Fibroblast of villous mesenchyme (primary cell): Measurements from ENCODE around the gene IRF6. TPM values are rescaled to one million over a fixed set of nuclear protein-coding genes. Genes with fewer than 3 reads are reported as not detected.
A peak's percentile ranks its signal among the peaks of the same experiment; 100 is the strongest.

ENCODE experiments used
- DNase-seq: peaks from one replicate; pipeline ENCODE4 v3.0.0-alpha.2; 2010; ENCODE audit warnings: low read depth
- H3K4me3 ChIP-seq: 2 replicates; pipeline ENCODE4 v1.5.1; 2011; ENCODE audit warnings: low read depth, mild to moderate bottlenecking, low read length
- total RNA-seq: library from RNA; depleted of rRNA; stranded (reverse); fragments of >200 nt; gene quantifications from 2 replicates; pipeline ENCODE4 v1.2.3, GENCODE V29; 2012
- TF ChIP-seq, protein P1 (sequence below): IDR thresholded peaks from 2 replicates; pipeline ENCODE4 v1.5.1; 2012; ENCODE audit warnings: low read depth, mild to moderate bottlenecking, low read length; ENCODE audit not compliant: insufficient read depth

The IRF6 gene
- total RNA-seq, 1 donor, result under 0.01 TPM

GRCh38 chr1:209825591-209826434 lies 19.9 kb upstream of the IRF6 start:
- TF ChIP-seq, protein P1, sequence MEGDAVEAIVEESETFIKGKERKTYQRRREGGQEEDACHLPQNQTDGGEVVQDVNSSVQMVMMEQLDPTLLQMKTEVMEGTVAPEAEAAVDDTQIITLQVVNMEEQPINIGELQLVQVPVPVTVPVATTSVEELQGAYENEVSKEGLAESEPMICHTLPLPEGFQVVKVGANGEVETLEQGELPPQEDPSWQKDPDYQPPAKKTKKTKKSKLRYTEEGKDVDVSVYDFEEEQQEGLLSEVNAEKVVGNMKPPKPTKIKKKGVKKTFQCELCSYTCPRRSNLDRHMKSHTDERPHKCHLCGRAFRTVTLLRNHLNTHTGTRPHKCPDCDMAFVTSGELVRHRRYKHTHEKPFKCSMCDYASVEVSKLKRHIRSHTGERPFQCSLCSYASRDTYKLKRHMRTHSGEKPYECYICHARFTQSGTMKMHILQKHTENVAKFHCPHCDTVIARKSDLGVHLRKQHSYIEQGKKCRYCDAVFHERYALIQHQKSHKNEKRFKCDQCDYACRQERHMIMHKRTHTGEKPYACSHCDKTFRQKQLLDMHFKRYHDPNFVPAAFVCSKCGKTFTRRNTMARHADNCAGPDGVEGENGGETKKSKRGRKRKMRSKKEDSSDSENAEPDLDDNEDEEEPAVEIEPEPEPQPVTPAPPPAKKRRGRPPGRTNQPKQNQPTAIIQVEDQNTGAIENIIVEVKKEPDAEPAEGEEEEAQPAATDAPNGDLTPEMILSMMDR, result no peak
- H3K4me3 ChIP-seq, result no peak overlapping the region
- no peak for DNase-seq

DNA sequence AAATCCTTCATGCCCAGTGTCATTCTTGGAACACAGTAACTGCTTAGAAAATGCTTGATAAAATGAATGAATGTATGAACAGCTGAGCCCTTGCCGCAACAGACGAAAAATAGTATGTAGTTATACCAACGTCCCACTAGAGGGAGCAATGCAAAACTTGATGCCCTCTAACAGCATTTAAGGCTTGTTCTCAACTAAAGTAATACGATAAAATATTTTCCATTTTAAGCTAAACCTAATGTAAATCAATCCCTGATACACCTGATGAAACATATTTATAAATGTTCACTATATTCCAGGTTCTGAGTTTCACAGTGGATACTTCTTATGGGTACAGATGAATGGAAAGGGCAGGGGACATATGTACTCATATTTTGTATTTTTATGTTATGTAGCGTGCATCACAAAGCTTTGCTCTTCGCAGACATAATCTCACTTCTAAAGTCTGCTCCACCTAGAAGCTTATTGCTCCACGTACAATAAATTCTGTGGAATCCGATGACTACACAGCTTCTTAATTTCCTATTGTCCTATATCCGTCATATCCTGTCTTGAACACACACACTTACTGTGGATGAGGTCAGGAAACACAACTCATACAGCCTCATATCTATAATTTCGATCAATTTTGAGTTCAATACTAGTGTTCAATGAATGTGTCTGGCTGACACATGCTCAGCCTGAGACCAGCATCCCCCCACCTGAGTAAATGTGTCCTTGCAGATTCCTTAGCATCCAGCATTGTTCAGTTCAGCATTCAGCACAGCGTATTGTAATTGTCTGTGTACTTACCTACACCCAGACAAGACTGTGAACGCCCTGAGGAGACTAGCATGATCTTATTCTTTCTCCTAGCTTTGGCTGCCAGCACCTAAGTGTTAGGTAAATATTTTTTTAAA lies 17.4 kb upstream of the IRF6 start:
- DNase-seq, result peak; percentile 68
- H3K4me3 ChIP-seq, result peak overlapping the region; percentile 2
- TF ChIP-seq, protein P1, result peak; percentile 75

- no peak for DNase-seq
- TF ChIP-seq, protein P1, result no peak
- H3K4me3 ChIP-seq, result peak overlapping the region; percentile 2
Observed at GRCh38 chr1:209822706-209823105, 16.8 kb upstream of the IRF6 start.

GRCh38 chr1:209820986-209821385 lies 15.0 kb upstream of the IRF6 start:
- DNase-seq, result no peak
- no peak overlapping the region for H3K4me3 ChIP-seq
- TF ChIP-seq, protein P1, result no peak

DNA sequence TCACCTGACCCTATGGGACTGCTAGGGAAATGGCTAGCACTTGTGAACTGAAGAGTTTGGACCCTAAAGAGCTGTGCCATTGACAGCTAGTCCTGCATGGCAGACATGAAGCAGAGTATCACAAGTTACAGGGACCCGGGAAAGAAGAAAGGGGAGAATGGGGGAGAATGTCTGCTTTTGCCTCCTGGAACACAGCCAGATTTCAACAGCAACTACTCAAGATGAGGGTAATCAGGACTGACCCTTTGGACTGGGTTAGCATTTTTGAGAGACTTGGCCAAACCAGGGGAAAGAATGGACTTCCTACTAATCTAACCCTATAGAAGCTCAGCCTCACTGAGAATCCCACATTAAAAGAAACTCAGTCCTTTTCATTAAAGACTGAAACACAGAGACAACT lies 13.1 kb upstream of the IRF6 start:
- no peak for DNase-seq
- no peak overlapping the region for H3K4me3 ChIP-seq
- TF ChIP-seq, protein P1, result no peak

DNA sequence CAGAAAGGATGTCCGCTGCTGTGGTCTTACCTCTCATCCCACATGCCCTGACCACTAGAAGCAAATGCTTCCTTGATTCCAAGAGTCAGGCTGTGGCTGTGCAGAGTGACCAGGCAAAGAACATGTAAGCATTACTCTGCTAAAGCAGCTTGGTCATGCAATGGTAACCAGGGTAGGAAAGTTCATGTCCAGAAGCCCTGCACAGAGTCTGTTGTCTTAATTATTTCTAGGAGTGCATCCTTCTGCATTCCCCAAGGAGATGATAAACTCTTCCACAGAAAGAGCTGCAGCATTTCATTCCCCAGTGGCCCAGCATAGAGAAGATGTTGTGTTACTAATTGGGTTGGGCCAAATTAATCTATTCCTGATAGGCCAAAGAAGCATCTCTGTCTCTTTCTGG lies 11.7 kb upstream of the IRF6 start:
- DNase-seq, result no peak
- no peak overlapping the region for H3K4me3 ChIP-seq
- TF ChIP-seq, protein P1, result no peak
